ENCODE data around the gene MKLN1.

Gene MKLN1

DNA sequence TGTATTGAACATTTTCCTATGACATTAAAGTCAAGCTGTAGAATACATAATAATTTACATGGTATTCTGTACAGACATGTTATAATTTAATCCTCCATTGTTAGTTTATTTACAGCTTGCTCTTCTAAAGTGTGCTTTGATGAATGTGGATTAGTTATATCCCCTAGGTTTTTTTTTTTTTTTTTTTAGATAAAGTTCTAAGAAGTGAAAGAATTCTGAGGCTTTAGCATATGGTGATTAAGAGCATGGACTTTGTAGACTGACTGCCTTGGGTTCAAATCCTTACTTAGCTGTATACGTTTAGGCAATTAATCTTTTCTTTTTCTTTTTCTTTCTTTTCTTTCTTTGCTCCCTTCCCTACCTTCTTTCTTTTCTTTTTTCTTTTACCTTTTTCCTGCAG lies 44.9 kb downstream of the MKLN1 start:
- no peak for ATAC-seq
- TF ChIP-seq ZNF8 (CRISPR knock-in tag; IDR thresholded peaks at IDR 0.05) (no peak), TOX (CRISPR knock-in tag; IDR thresholded peaks at IDR 0.05; ENCODE audit: borderline replicate concordance) (no peak), ZFP30 (CRISPR knock-in tag; IDR thresholded peaks at IDR 0.05) (no peak), ZNF70 (CRISPR knock-in tag; IDR thresholded peaks at IDR 0.05) (no peak), ESRRG (CRISPR knock-in tag; IDR thresholded peaks at IDR 0.05) (no peak), RARB (CRISPR knock-in tag; IDR thresholded peaks at IDR 0.05) (no peak), ZNF565 (CRISPR knock-in tag; conservative IDR thresholded peaks at IDR 0.05; ENCODE audit: low read depth) (no peak)

GRCh38 chr7:131374821-131375220 lies 47.1 kb downstream of the MKLN1 start:
- ATAC-seq = no peak
- no peak for TF ChIP-seq ESRRG (CRISPR knock-in tag; IDR thresholded peaks at IDR 0.05)
- no peak for TF ChIP-seq PATZ1 (CRISPR knock-in tag; IDR thresholded peaks at IDR 0.05; ENCODE audit: borderline replicate concordance)
- no peak for TF ChIP-seq RARB (CRISPR knock-in tag; IDR thresholded peaks at IDR 0.05)
- TF ChIP-seq ZC3H10 (CRISPR knock-in tag; IDR thresholded peaks at IDR 0.05) = no peak
- TF ChIP-seq ZNF565 (CRISPR knock-in tag; conservative IDR thresholded peaks at IDR 0.05; ENCODE audit: low read depth) = no peak
- no peak for TF ChIP-seq CSDC2 (CRISPR knock-in tag; IDR thresholded peaks at IDR 0.05)
- no peak for TF ChIP-seq PPARA (CRISPR knock-in tag; IDR thresholded peaks at IDR 0.05; ENCODE audit: borderline replicate concordance)

DNA sequence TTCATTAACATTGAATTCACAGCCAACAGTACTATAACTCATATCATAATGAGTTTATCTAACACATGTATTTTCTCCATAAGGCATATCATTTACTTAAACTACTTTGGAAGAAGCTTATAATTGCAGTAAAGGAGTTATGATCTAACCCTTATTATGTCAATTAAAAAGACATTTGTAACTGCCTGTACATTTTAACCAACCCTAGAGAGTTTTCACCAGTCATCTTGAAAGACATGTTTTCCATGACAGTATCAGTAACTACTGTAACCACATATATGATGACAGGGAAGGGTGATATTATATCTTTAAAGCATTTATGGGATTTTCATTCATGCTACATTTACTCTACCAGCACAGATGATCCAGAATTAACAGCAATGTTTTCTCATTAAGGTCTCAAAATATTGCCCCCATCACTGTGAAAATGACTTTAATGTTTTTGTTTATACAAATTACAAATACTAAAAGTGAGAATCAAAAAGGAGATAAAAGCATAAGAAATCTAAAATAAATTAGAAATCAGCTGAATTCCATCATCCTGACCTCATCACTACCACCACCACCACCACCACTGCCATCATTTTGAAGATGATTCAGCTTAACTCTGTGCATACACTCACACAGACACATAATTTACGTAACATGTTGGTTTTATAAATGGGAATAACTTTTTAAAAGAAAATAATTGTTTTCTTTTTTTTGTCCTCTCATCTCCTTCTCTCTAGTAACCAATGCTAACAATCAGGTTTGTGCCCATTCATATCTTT lies 53.6 kb downstream of the MKLN1 start:
- ATAC-seq = peak; percentile 68
- no peak for TF ChIP-seq ZFP30 (CRISPR knock-in tag; IDR thresholded peaks at IDR 0.05)
- peak; percentile 33; the same call in 1 of the 2 replicates for TF ChIP-seq TCF4 (CRISPR knock-in tag; IDR thresholded peaks at IDR 0.05; ENCODE audit: borderline replicate concordance)
- TF ChIP-seq ISL1 (CRISPR knock-in tag; IDR thresholded peaks at IDR 0.05) = peak; percentile 64; the same call in 1 of the 2 replicates
- TF ChIP-seq ZFP3 (CRISPR knock-in tag; IDR thresholded peaks at IDR 0.05) = no peak

DNA sequence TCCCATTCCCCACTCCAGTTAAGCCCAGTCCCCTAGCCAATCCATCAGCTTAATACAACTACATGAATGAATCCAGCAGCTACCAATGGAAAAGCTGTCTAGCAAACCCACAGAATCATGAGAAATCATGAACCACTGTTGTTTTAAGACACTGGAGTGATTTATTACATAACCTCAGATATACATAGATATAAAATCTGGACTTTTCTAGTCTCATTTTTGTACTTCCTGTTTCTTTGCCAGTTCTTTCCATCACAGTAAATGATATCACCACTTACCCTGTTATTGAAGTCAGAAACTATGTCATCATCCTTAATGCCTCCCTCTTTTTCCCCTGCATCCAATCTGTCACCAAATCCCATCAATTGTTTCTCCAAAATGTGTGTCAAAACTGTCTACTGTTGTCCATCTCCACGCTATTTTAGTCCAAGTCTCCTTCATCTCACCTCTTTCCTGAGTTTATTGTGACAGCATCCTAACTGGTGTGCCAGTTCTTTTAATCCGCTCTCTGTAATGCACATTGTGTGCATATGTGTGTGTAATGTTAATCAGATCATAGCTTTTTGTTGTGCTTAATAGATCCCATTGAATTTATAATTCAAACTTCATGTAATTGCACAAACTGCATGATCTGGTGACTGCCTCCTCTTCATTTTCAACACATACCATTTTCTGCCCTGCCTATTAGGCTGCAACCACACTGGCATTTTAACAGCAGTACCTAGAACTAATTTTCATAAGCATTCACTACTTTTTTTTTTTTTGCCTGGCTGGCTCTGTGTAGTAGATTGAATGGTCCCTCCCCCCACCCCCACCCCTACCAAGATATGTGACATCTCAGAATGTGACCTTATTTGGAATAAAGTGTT lies 56.0 kb downstream of the MKLN1 start:
- TF ChIP-seq CSDC2 (CRISPR knock-in tag; IDR thresholded peaks at IDR 0.05) (no peak), SNAI2 (CRISPR knock-in tag; IDR thresholded peaks at IDR 0.05) (no peak), BACH2 (CRISPR knock-in tag; IDR thresholded peaks at IDR 0.05; ENCODE audit: borderline replicate concordance) (no peak), TSHZ2 (CRISPR knock-in tag; IDR thresholded peaks at IDR 0.05) (no peak), PATZ1 (CRISPR knock-in tag; IDR thresholded peaks at IDR 0.05; ENCODE audit: borderline replicate concordance) (no peak), ZFP30 (CRISPR knock-in tag; IDR thresholded peaks at IDR 0.05) (no peak), ZC3H10 (CRISPR knock-in tag; IDR thresholded peaks at IDR 0.05) (no peak), ARNTL (CRISPR knock-in tag; IDR thresholded peaks at IDR 0.05; ENCODE audit: borderline replicate concordance, low read depth) (no peak), ESRRG (CRISPR knock-in tag; IDR thresholded peaks at IDR 0.05) (no peak)
- TF ChIP-seq, protein P1, sequence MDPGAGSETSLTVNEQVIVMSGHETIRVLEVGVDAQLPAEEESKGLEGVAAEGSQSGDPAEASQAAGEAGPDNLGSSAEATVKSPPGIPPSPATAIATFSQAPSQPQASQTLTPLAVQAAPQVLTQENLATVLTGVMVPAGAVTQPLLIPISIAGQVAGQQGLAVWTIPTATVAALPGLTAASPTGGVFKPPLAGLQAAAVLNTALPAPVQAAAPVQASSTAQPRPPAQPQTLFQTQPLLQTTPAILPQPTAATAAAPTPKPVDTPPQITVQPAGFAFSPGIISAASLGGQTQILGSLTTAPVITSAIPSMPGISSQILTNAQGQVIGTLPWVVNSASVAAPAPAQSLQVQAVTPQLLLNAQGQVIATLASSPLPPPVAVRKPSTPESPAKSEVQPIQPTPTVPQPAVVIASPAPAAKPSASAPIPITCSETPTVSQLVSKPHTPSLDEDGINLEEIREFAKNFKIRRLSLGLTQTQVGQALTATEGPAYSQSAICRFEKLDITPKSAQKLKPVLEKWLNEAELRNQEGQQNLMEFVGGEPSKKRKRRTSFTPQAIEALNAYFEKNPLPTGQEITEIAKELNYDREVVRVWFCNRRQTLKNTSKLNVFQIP (CRISPR knock-in tag; IDR thresholded peaks at IDR 0.05; ENCODE audit: borderline replicate concordance, low read depth) = no peak
- no peak; the same call in 2 of the 3 replicates for ATAC-seq

All from SK-N-SH treated with all-trans-retinoic acid at 6 μM for 48 hours (cell line).